NT2/D1 (cell line): ENCODE results near the gene CPLANE1.

Source experiments
- SUZ12 ChIP-seq: IDR thresholded peaks from 2 replicates; pipeline ENCODE4 v1.6.1; 2011; ENCODE audit not compliant: insufficient read length, insufficient read depth; ENCODE audit errors: extremely low read depth
- YY1 ChIP-seq: IDR thresholded peaks from 2 replicates; pipeline ENCODE4 v1.6.1; 2011; ENCODE audit not compliant: insufficient read length, insufficient read depth
- ZNF274 ChIP-seq: IDR thresholded peaks from 2 replicates; pipeline ENCODE4 v1.6.1; 2011; ENCODE audit warnings: mild to moderate bottlenecking, low read depth, low read length

GRCh38 chr5:37248970-37249814 is at the start of gene CPLANE1:
- no peak for TF ChIP-seq YY1
- TF ChIP-seq ZNF274 = no peak
- TF ChIP-seq SUZ12 = no peak
